HepG2 (cell line): Measurements from ENCODE around the gene HS3ST3B1. TPM values are rescaled to one million over a fixed set of nuclear protein-coding genes. Genes with fewer than 3 reads are reported as not detected.

Source experiments
- BHLHE40 ChIP-seq: IDR thresholded peaks from 2 replicates; pipeline ENCODE4 v1.6.1; 2011; ENCODE audit warnings: low read length, improper control_type of control experiment
- ELF3 ChIP-seq: IDR thresholded peaks from 2 replicates; pipeline ENCODE4 v1.6.1; 2016; ENCODE audit warnings: missing genetic modification reagents, missing compliant biosample characterization
- GPN1 ChIP-seq: sonication (generic); formaldehyde crosslinking; IDR thresholded peaks from 2 replicates; pipeline ENCODE4 v1.5.1; 2020; ENCODE audit warnings: missing genetic modification reagents, borderline replicate concordance
- LBX2 ChIP-seq: sonication (generic); formaldehyde crosslinking; IDR thresholded peaks from 2 replicates; pipeline ENCODE4 v1.5.0; 2020; ENCODE audit warnings: missing genetic modification reagents, mild to moderate bottlenecking, borderline replicate concordance
- MYNN ChIP-seq: sonication (generic); formaldehyde crosslinking; IDR thresholded peaks from 2 replicates; pipeline ENCODE4 v1.4.0; 2020; ENCODE audit warnings: mild to moderate bottlenecking, low read depth, missing genetic modification reagents
- RAD21 ChIP-seq: fragments of 450-650 bp; formaldehyde crosslinking; IDR thresholded peaks from 2 replicates; pipeline ENCODE4 v1.5.0; 2020; ENCODE audit warnings: mild to moderate bottlenecking
- TAF1 ChIP-seq: sonication (generic); formaldehyde crosslinking; IDR thresholded peaks from 2 replicates; pipeline ENCODE4 v1.4.0; 2020; ENCODE audit warnings: missing genetic modification reagents
- TCF7 ChIP-seq: sonication (generic); IDR thresholded peaks from 2 replicates; pipeline ENCODE4 v1.6.1; 2016; ENCODE audit warnings: antibody characterized with exemption, low read depth
- THRA ChIP-seq: sonication (generic); formaldehyde crosslinking; IDR thresholded peaks from 2 replicates; pipeline ENCODE4 v1.4.0; 2020; ENCODE audit warnings: missing genetic modification reagents, borderline replicate concordance
- ZNF20 ChIP-seq: sonication (generic); formaldehyde crosslinking; IDR thresholded peaks from 2 replicates; pipeline ENCODE4 v1.4.0; 2020; ENCODE audit warnings: mild to moderate bottlenecking, moderate library complexity, missing genetic modification reagents
- ZNF510 ChIP-seq: sonication (generic); formaldehyde crosslinking; IDR thresholded peaks from 2 replicates; pipeline ENCODE4 v1.4.0; 2020; ENCODE audit warnings: low read depth, mild to moderate bottlenecking, missing genetic modification reagents
- ZNF512 ChIP-seq: sonication (generic); formaldehyde crosslinking; IDR thresholded peaks from 2 replicates; pipeline ENCODE4 v1.4.0; 2020; ENCODE audit warnings: mild to moderate bottlenecking, missing genetic modification reagents
- ZNF768 ChIP-seq: sonication (generic); formaldehyde crosslinking; IDR thresholded peaks from 2 replicates; pipeline ENCODE4 v1.4.0; 2020; ENCODE audit warnings: missing genetic modification reagents
- ZSCAN22 ChIP-seq: sonication (generic); formaldehyde crosslinking; IDR thresholded peaks from 2 replicates; pipeline ENCODE4 v1.4.0; 2020; ENCODE audit warnings: mild to moderate bottlenecking, missing genetic modification reagents
- polyA plus RNA-seq, 8 experiments: library from polyadenylated mRNA; depleted of rRNA in 3 of 8; stranded (reverse) in 7 of 8; unstranded in 1 of 8; fragments of >200 nt; fragmentation: Illumina TruSeq in 4 of 8; extraction: Trizol in 4 of 8; gene quantifications; 2 replicates each; pipeline versions ENCODE4 v1.2.1 to v1.2.3, GENCODE V29; 2011 to 2016; ENCODE audit warnings: low read depth in 4 of 8, missing spikeins in 1 of 8, mixed read lengths in 1 of 8; ENCODE audit not compliant: insufficient read depth in 1 of 8
- total RNA-seq, 5 experiments: library from RNA; depleted of rRNA; stranded (reverse); fragments of >200 nt; fragmentation: Illumina TruSeq; extraction: Trizol; gene quantifications; 2 replicates each; pipeline ENCODE4 v1.2.3, GENCODE V29; 2016; ENCODE audit warnings: low read depth in 1 of 5

The HS3ST3B1 gene
- total and polyA plus RNA-seq, 2 of the 13 experiments (the other 11 are each of a cell fraction or from before 2014, with no cell fraction given) = 15.7 to 39.5 TPM

- TF ChIP-seq ZNF510 (CRISPR knock-in tag) = no peak
- TF ChIP-seq ZSCAN22 = no peak
- no peak for TF ChIP-seq ZNF512 (CRISPR knock-in tag)
- TF ChIP-seq ZNF20 = 0 out of 2 replicates have a peak, but pooled peaks have one; percentile 46
- no peak for TF ChIP-seq MYNN (CRISPR knock-in tag)
- TF ChIP-seq TCF7 = peak; percentile 46; the same call in 1 of the 2 replicates
- peak; percentile 96 for TF ChIP-seq RAD21 (CRISPR knock-in tag)
- TF ChIP-seq TAF1 (CRISPR knock-in tag) = peak; percentile 29; the same call in 1 of the 2 replicates
- TF ChIP-seq BHLHE40 = peak; percentile 24; the same call in 1 of the 2 replicates
- TF ChIP-seq ELF3 = no peak
- TF ChIP-seq LBX2 (CRISPR knock-in tag) = no peak
- TF ChIP-seq THRA (CRISPR knock-in tag) = no peak
- TF ChIP-seq ZNF768 (CRISPR knock-in tag) = peak; percentile 59
- TF ChIP-seq GPN1 (CRISPR knock-in tag) = no peak
Measured at GRCh38 chr17:14302431-14303099, 1.7 kb downstream of the HS3ST3B1 start (continued).
